ENCODE results near the gene YLPM1. TPM values are rescaled to one million over a fixed set of nuclear protein-coding genes. Genes with fewer than 3 reads are reported as not detected.
A peak's percentile ranks its signal among the peaks of the same experiment; 100 is the strongest.

YLPM1 gene
- polyA plus RNA-seq, 1 of the 3 experiments (the other 2 are of a cell fraction), result 14.0 TPM

GRCh38 chr14:74840603-74841030 lies 77.5 kb downstream of the YLPM1 start:
- ChIA-PET CTCF (interaction anchor here (1.5 kb wide), 2 partner anchors 10 to 20 kb away, joined by 3 to 6 read pairs; no protein-coding TSS in a partner anchor), POLR2A (no interaction called here)
- Histone ChIP-seq H3K9me2 (no peaks in the 10 kb centered on the region; the same call in 1 of the 2 replicates), H3K79me2 (ENCODE audit: insufficient read depth) (0 out of 2 replicates have a peak, but pooled peaks cover 3% of the 10 kb centered on the region), H3K4me3 (ENCODE audit: low read depth in 2 of 2, low read length in 1 of 2) (no peak overlapping the region), H4K20me1 (ENCODE audit: insufficient read depth) (no peaks in the 10 kb centered on the region), H3F3A (replicated peaks; ENCODE audit: insufficient read depth) (peaks cover 21% of the 10 kb centered on the region), H3K27me3 (ENCODE audit: insufficient read depth) (no peaks in the 10 kb centered on the region), H3K4me1 (ENCODE audit: control insufficient read depth in 1 of 2, insufficient read depth in 2 of 2, low read depth in 1 of 2, low read length in 1 of 2) (peaks cover 14 to 42% of the 10 kb centered on the region in 2 experiments), H2AFZ (ENCODE audit: low read depth) (no peak overlapping the region), H3K27ac (ENCODE audit: low read depth in 2 of 2, low read length in 1 of 2) (0 out of 4 replicates have a peak overlapping the region, but pooled peaks of 1 of the 2 experiments have one; percentile 11), H3K9me3 (no peaks in the 10 kb centered on the region), H3K36me3 (replicated peaks in 1 of 2; ENCODE audit: control insufficient read depth in 1 of 2, insufficient read depth in 2 of 2, low read length in 1 of 2) (peaks cover 33 to 37% of the 10 kb centered on the region in 2 experiments), H3K9ac (no peak overlapping the region), H3K4me2 (no peak overlapping the region)
- no peak for TF ChIP-seq FOXM1 (IDR thresholded peaks at IDR 0.05; ENCODE audit: low read depth)
- no peak for TF ChIP-seq RAD21 (IDR thresholded peaks at IDR 0.05; ENCODE audit: low read length)
- TF ChIP-seq MXI1 (IDR thresholded peaks at IDR 0.05; ENCODE audit: low read depth, low read length), result no peak
- TF ChIP-seq USF2 (IDR thresholded peaks at IDR 0.05; ENCODE audit: borderline replicate concordance, low read depth, low read length), result no peak
- TF ChIP-seq USF1 (IDR thresholded peaks at IDR 0.05; ENCODE audit: borderline replicate concordance, low read depth), result no peak
- TF ChIP-seq RFX5 (IDR thresholded peaks at IDR 0.05; ENCODE audit: low read length), result no peak
- TF ChIP-seq IRF3 (IDR thresholded peaks at IDR 0.05; ENCODE audit: low read depth, low read length), result no peak
- no peak for TF ChIP-seq PBX3 (IDR thresholded peaks at IDR 0.05)
- TF ChIP-seq ELF1 (IDR thresholded peaks at IDR 0.05), result no peak
- no peak for TF ChIP-seq CTCF (IDR thresholded peaks at IDR 0.05)
- WGBS (ENCODE audit: low lambda C conversion rate), result 80% methylated on average over 5 of the region's 5 CpGs
- DNase-seq, result no peak
